Naive thymus-derived CD4-positive, alpha-beta T cell (primary cell): ENCODE results near the gene GOLM1. TPM values are rescaled to one million over a fixed set of nuclear protein-coding genes. Genes with fewer than 3 reads are reported as not detected.
A peak's percentile ranks its signal among the peaks of the same experiment; 100 is the strongest.

ENCODE experiments used
- ATAC-seq: fragments of 150-1000 bp; cut with Tn5 transposase; 2 replicates; pipeline ENCODE4 v1.10.0; 2021; ENCODE audit warnings: mild to moderate bottlenecking, moderate library complexity
- CTCF ChIA-PET: fragments of 350-600 bp; sonication (Branson Sonifier 250); formaldehyde crosslinking; loops from one replicate; lab custom pipeline; 2021; ENCODE audit warnings: antibody characterized with exemption; lab: Charles Lee
- POLR2A ChIA-PET: fragments of 350-600 bp; sonication (Branson Sonifier 250); formaldehyde crosslinking; loops from one replicate; lab custom pipeline; 2021; ENCODE audit warnings: antibody characterized with exemption, inconsistent platforms; lab: Charles Lee
- DNase-seq, 9 donors: peaks; one replicate each; pipeline versions ENCODE4 v3.0.0 to v3.0.0-alpha.2; 2020 to 2022; ENCODE audit warnings: mixed read lengths in 1 of 9
- H3K27ac ChIP-seq: one replicate; pipeline ENCODE4 v1.7.0; 2013; ENCODE audit warnings: mild to moderate bottlenecking, low read depth, low read length, moderate library complexity
- H3K27me3 ChIP-seq, 2 donors: one replicate each; pipeline ENCODE4 v1.7.0; 2013; ENCODE audit warnings: low read length in 2 of 2, mild to moderate bottlenecking in 2 of 2, moderate library complexity in 2 of 2; ENCODE audit not compliant: control insufficient read depth in 2 of 2, insufficient read depth in 2 of 2
- H3K36me3 ChIP-seq, 3 experiments: 1 replicate in 2 of 3; 2 replicates in 1 of 3; pipeline ENCODE4 v1.7.0; 2013; ENCODE audit warnings: low read length in 3 of 3, mild to moderate bottlenecking in 3 of 3, moderate library complexity in 1 of 3; ENCODE audit not compliant: insufficient read depth in 3 of 3, control insufficient read depth in 2 of 3
- H3K4me1 ChIP-seq, 2 donors: one replicate each; pipeline ENCODE4 v1.7.0; 2013; ENCODE audit warnings: low read length in 2 of 2, mild to moderate bottlenecking in 2 of 2, moderate library complexity in 1 of 2; ENCODE audit not compliant: control insufficient read depth in 2 of 2, insufficient read depth in 2 of 2
- H3K4me3 ChIP-seq: 2 replicates; pipeline ENCODE4 v1.7.0; 2013; ENCODE audit warnings: mild to moderate bottlenecking, low read length
- H3K9me3 ChIP-seq, 3 experiments: 1 replicate in 2 of 3; 2 replicates in 1 of 3; pipeline ENCODE4 v1.7.0; 2013; ENCODE audit warnings: low read length in 3 of 3; ENCODE audit not compliant: control insufficient read depth in 2 of 3
- H3K27ac Mint-ChIP-seq, 9 donors: one replicate each; pipeline ENCODE4 v1.8.0; 2020 to 2022; ENCODE audit warnings: mixed read lengths in 9 of 9, mild to moderate bottlenecking in 8 of 9, moderate library complexity in 5 of 9, inconsistent platforms in 2 of 9
- H3K27me3 Mint-ChIP-seq, 5 donors: one replicate each; pipeline ENCODE4 v1.8.0; 2021 to 2022; ENCODE audit warnings: mixed read lengths in 5 of 5, mild to moderate bottlenecking in 1 of 5
- H3K36me3 Mint-ChIP-seq, 5 donors: one replicate each; pipeline ENCODE4 v1.8.0; 2020 to 2022; ENCODE audit warnings: mixed read lengths in 5 of 5, mild to moderate bottlenecking in 3 of 5, inconsistent platforms in 1 of 5
- H3K4me1 Mint-ChIP-seq, 7 donors: one replicate each; pipeline ENCODE4 v1.8.0; 2020 to 2022; ENCODE audit warnings: mixed read lengths in 7 of 7, mild to moderate bottlenecking in 3 of 7, inconsistent platforms in 1 of 7
- H3K4me3 Mint-ChIP-seq, 10 donors: one replicate each; pipeline ENCODE4 v1.8.0; 2020 to 2022; ENCODE audit warnings: mild to moderate bottlenecking in 10 of 10, mixed read lengths in 10 of 10, moderate library complexity in 6 of 10, inconsistent platforms in 2 of 10
- H3K9me3 Mint-ChIP-seq, 11 donors: one replicate each; pipeline ENCODE4 v1.8.0; 2020 to 2022; ENCODE audit warnings: mixed read lengths in 11 of 11, mild to moderate bottlenecking in 4 of 11, inconsistent platforms in 1 of 11, moderate library complexity in 1 of 11
- intact Hi-C, 2 donors: fragments of 100-400 bp; cut with micrococcal nuclease; formaldehyde crosslinking; loops; one replicate each; pipeline ENCODE4 v1.15.1; 2023
- polyA plus RNA-seq, 2 donors: library from polyadenylated mRNA; unstranded; fragments of 300-500 nt; fragmentation: Illumina TruSeq; gene quantifications; one replicate each; pipeline ENCODE4 v1.2.3, GENCODE V29; 2021
- total RNA-seq, 6 experiments: library from RNA in 5 of 6; stranded (reverse) in 5 of 6; gene quantifications; 1 replicate in 5 of 6; 2 replicates in 1 of 6; pipeline ENCODE4 v1.2.3 and lab custom pipeline; 2021 to 2026

Gene GOLM1
- total and polyA plus RNA-seq, 7 experiments from 2014 or later, result 0.13 to 4.3 (median 1.2) TPM; not detected in 1

GRCh38 chr9:86027767-86028166 is 71.6 kb downstream of the GOLM1 start:
- H3K27me3 ChIP-seq, result no peaks in the 10 kb centered on the region
- H3K36me3 ChIP-seq, result peaks cover 0 to 40% (median 0%) of the 10 kb centered on the region in 3 experiments
- CTCF ChIA-PET, result no interaction called here
- Mint-ChIP-seq H3K9me3 (peaks cover 0 to 31% (median 8%) of the 10 kb centered on the region in 11 donors), H3K27me3 (no peaks in the 10 kb centered on the region), H3K36me3 (peaks cover 16 to 72% (median 61%) of the 10 kb centered on the region in 5 donors), H3K27ac (no peak overlapping the region), H3K4me3 (no peak overlapping the region), H3K4me1 (peaks cover 1 to 9% (median 6%) of the 10 kb centered on the region in 7 donors)
- no peak overlapping the region for H3K27ac ChIP-seq
- intact Hi-C loops, result no loop called here
- DNase-seq, result no peak
- ATAC-seq, result no peak
- H3K9me3 ChIP-seq, result no peaks in the 10 kb centered on the region
- no peak overlapping the region for H3K4me3 ChIP-seq
- POLR2A ChIA-PET, result no interaction called here
- H3K4me1 ChIP-seq, result no peaks in the 10 kb centered on the region

- peak overlapping the region; percentile 0 to 88 (median 57) for H3K27ac Mint-ChIP-seq
- peaks cover 33 to 93% (median 83%) of the 10 kb centered on the region in 5 donors for H3K36me3 Mint-ChIP-seq
- POLR2A ChIA-PET, result no interaction called here
- H3K9me3 ChIP-seq, result no peaks in the 10 kb centered on the region
- peak; percentile 24 for ATAC-seq
- no peak overlapping the region for H3K4me3 ChIP-seq
- no peaks in the 10 kb centered on the region for H3K4me1 ChIP-seq
- no peaks in the 10 kb centered on the region for H3K27me3 ChIP-seq
- CTCF ChIA-PET, result no interaction called here
- intact Hi-C loops, result no loop called here
- peaks cover 2 to 37% (median 21%) of the 10 kb centered on the region in 7 donors for H3K4me1 Mint-ChIP-seq
- peak in 2 of 9 donors; percentile 1 to 4 for DNase-seq
- peaks cover 0 to 8% (median 0%) of the 10 kb centered on the region in 11 donors for H3K9me3 Mint-ChIP-seq
- peak overlapping the region in 4 of 10 donors; percentile 0 to 46 (median 24) for H3K4me3 Mint-ChIP-seq
- H3K36me3 ChIP-seq, result peaks cover 7 to 56% (median 10%) of the 10 kb centered on the region in 3 experiments
- peak overlapping the region; percentile 58 for H3K27ac ChIP-seq
- no peaks in the 10 kb centered on the region for H3K27me3 Mint-ChIP-seq
These were observed 76.6 kb downstream of the GOLM1 start for GRCh38 chr9:86022687-86023266.

GRCh38 chr9:86021166-86021565 is 78.2 kb downstream of the GOLM1 start:
- Mint-ChIP-seq H3K4me1 (peaks cover 2 to 37% (median 21%) of the 10 kb centered on the region in 7 donors), H3K27me3 (no peaks in the 10 kb centered on the region), H3K9me3 (peaks cover 0 to 6% (median 0%) of the 10 kb centered on the region in 11 donors), H3K4me3 (no peak overlapping the region), H3K27ac (peak overlapping the region in 7 of 9 donors; percentile 13 to 88 (median 54)), H3K36me3 (peaks cover 34 to 92% (median 81%) of the 10 kb centered on the region in 5 donors)
- ATAC-seq (no peak), DNase-seq (no peak)
- Histone ChIP-seq H3K4me3 (no peak overlapping the region), H3K27me3 (no peaks in the 10 kb centered on the region), H3K4me1 (no peaks in the 10 kb centered on the region), H3K9me3 (no peaks in the 10 kb centered on the region), H3K36me3 (peaks cover 10 to 54% (median 10%) of the 10 kb centered on the region in 3 experiments), H3K27ac (no peak overlapping the region)
- CTCF ChIA-PET, result no interaction called here
- POLR2A ChIA-PET, result no interaction called here
- intact Hi-C loops, result no loop called here

- Histone ChIP-seq H3K9me3 (no peaks in the 10 kb centered on the region), H3K4me3 (no peak overlapping the region), H3K36me3 (peaks cover 10 to 49% (median 10%) of the 10 kb centered on the region in 3 experiments), H3K4me1 (no peaks in the 10 kb centered on the region), H3K27ac (no peak overlapping the region), H3K27me3 (no peaks in the 10 kb centered on the region)
- Mint-ChIP-seq H3K4me3 (no peak overlapping the region), H3K27me3 (no peaks in the 10 kb centered on the region), H3K4me1 (peaks cover 2 to 37% (median 21%) of the 10 kb centered on the region in 7 donors), H3K27ac (peak overlapping the region in 6 of 9 donors; percentile 54 to 88 (median 65)), H3K9me3 (peaks cover 0 to 6% (median 0%) of the 10 kb centered on the region in 11 donors), H3K36me3 (peaks cover 30 to 88% (median 77%) of the 10 kb centered on the region in 5 donors)
- ChIA-PET POLR2A (no interaction called here), CTCF (no interaction called here)
- no peak for DNase-seq
- no peak for ATAC-seq
- intact Hi-C loops, result no loop called here
These were observed 78.6 kb downstream of the GOLM1 start for GRCh38 chr9:86020731-86021130.

GRCh38 chr9:86009133-86009532 is 90.2 kb downstream of the GOLM1 start:
- POLR2A ChIA-PET, result no interaction called here
- ATAC-seq (no peak), DNase-seq (no peak)
- intact Hi-C loops, result no loop called here
- Mint-ChIP-seq H3K9me3 (peaks cover 0 to 10% (median 4%) of the 10 kb centered on the region in 11 donors), H3K27ac (peak overlapping the region in 1 of 9 donors; percentile 50), H3K27me3 (no peaks in the 10 kb centered on the region), H3K4me3 (no peak overlapping the region), H3K36me3 (peaks cover 14 to 64% (median 41%) of the 10 kb centered on the region in 5 donors), H3K4me1 (no peaks in the 10 kb centered on the region)
- Histone ChIP-seq H3K4me1 (no peaks in the 10 kb centered on the region), H3K36me3 (peaks cover 20 to 38% (median 21%) of the 10 kb centered on the region in 3 experiments), H3K27ac (no peak overlapping the region), H3K4me3 (no peak overlapping the region), H3K9me3 (no peaks in the 10 kb centered on the region), H3K27me3 (no peaks in the 10 kb centered on the region)
- CTCF ChIA-PET, result no interaction called here

- CTCF ChIA-PET, result no interaction called here
- Mint-ChIP-seq H3K4me3 (no peak overlapping the region), H3K4me1 (peaks cover 0 to 9% (median 0%) of the 10 kb centered on the region in 7 donors), H3K9me3 (peaks cover 0 to 16% (median 6%) of the 10 kb centered on the region in 11 donors), H3K27me3 (no peaks in the 10 kb centered on the region), H3K27ac (no peak overlapping the region), H3K36me3 (peaks cover 29 to 86% (median 69%) of the 10 kb centered on the region in 5 donors)
- Histone ChIP-seq H3K4me1 (no peaks in the 10 kb centered on the region), H3K9me3 (no peaks in the 10 kb centered on the region), H3K36me3 (peaks cover 14 to 36% (median 15%) of the 10 kb centered on the region in 3 experiments), H3K27ac (no peak overlapping the region), H3K4me3 (no peak overlapping the region), H3K27me3 (no peaks in the 10 kb centered on the region)
- DNase-seq (no peak), ATAC-seq (no peak)
- POLR2A ChIA-PET, result no interaction called here
- intact Hi-C loops, result no loop called here
These were observed 94.0 kb downstream of the GOLM1 start for GRCh38 chr9:86005253-86005775.
